Measurements from ENCODE around the gene YES1.
"Not testable (repeated sequence)": the region's sequence is repeated elsewhere in the genome, so short reads cannot be mapped to it uniquely, and the experiment has no call there.

The YES1 gene

DNA sequence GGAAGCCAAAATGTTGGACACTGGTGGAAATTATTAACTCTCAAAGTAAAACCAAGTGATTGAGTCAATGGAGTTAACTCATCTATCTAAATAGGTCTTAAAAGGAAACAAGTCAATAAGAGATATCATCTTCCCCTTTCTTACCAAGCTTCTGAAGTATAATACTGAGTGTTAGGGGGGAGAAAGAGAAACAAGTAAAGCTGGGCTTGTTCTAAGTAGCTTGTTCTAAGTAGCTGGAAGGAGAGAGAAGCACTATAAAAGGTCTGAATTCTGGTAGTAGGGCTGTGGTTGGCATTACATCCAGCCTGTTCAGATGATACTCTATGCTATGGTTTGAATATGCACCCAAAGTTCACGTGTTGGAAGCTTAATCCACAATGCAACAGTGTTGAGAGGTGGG is 26.8 kb downstream of the YES1 start:
- Histone ChIP-seq H3K36me3 (peaks cover 0 to 19% (median 5%) of the 10 kb centered on the region in 11 experiments; a peak in 6 of 22 replicates), H3K9me3 (replicated peaks in 1 of 11) (no peaks in the 10 kb centered on the region), H4K20me1 (peaks cover 16 to 100% (median 98%) of the 10 kb centered on the region in 11 experiments; a peak in 20 of 22 replicates), H3K4me2 (peak overlapping the region; percentile 30 to 84 (median 59); a peak in 18 of 22 replicates), H3K9ac (no peak overlapping the region), H3K27me3 (no peaks in the 10 kb centered on the region), H3K27ac (peak overlapping the region in 2 of 11 experiments; percentile 5 to 6; a peak in 1 of 22 replicates), H3K4me1 (peaks cover 19 to 31% (median 25%) of the 10 kb centered on the region in 10 experiments), H3K4me3 (no peak overlapping the region)
- TF ChIP-seq Cebpa-rat (IDR thresholded peaks at IDR 0.05): no peak

DNA sequence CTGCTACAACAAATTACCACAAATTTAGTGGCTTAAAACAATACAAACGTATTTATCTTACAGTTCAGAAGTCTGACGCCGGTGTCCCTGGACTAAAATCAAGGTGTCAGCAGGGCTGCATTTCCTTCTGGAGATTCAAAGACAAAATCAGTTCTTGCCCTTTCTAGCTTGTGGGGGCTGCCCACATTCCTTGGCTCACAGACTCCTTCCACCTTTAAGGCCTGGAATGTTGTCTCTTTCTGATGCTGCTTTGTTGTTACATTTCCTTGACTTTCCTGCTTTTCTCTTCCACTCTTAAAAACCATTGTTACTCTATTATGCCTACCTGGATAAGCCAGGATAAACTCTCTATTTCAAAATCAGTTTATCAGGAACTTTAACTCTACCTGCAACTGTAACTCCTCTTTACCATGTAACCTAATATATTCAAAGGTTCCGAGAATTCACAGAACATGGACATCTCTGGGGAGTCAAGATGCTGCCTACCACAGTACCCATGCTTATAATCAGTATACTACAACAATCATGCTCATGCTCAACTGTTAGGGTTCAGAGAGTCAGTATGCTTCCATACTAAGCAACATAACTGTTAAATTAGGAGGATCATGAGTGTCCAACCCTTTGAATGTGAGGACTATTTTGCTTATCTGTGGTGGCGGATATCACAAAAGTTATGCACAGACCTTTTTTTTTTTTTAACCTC is 27.4 kb downstream of the YES1 start:
- Histone ChIP-seq H3K9ac (no peak overlapping the region), H3K27me3 (no peaks in the 10 kb centered on the region), H3K36me3 (peaks cover 0 to 19% (median 5%) of the 10 kb centered on the region in 11 experiments; a peak in 6 of 22 replicates), H3K4me3 (no peak overlapping the region), H4K20me1 (peaks cover 16 to 100% (median 98%) of the 10 kb centered on the region in 11 experiments; a peak in 20 of 22 replicates), H3K4me2 (peak overlapping the region in 5 of 11 experiments; percentile 25 to 68 (median 53); a peak in 6 of 22 replicates), H3K27ac (no peak overlapping the region), H3K9me3 (replicated peaks in 1 of 11) (no peaks in the 10 kb centered on the region), H3K4me1 (peaks cover 19 to 31% (median 25%) of the 10 kb centered on the region in 10 experiments)
- TF ChIP-seq Cebpa-rat (IDR thresholded peaks at IDR 0.05): no peak

DNA sequence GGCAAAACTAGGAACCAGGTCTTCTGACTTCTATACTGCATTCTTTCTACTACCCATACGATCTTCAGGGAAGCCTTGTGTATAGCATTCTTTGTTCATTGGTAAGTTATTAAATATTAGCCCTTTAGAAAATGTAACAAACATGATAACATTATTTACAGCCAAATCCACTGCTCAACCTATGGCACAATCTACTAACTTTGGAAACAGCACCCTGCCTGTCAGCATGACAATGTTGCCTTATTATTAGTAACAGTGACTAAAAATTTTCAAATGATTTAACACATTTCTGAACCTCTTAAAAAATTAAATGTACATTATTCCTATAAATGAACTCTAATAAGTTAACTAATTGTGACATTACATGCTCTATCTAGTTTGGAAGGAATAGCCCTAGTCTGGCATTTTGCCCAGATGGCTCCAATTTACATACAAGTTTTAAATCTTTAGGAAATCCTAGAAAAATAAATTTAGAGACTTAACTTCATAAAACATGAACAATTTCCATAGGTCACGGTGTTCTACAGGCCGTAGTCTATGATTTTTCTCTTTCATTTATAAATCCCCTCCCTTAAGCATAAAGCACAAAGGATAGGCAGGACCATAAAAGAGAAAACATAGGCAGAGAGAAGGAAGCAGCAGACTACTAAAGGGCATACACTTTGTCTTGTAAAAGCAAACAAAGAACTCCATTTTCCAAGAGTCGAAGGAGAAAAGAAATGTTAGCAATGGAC is 33.7 kb downstream of the YES1 start:
- Histone ChIP-seq H3K36me3 (peaks cover 0 to 59% (median 32%) of the 10 kb centered on the region in 11 experiments; a peak in 20 of 22 replicates), H3K27ac (no peak overlapping the region), H3K4me3 (no peak overlapping the region), H3K4me2 (no peak overlapping the region), H4K20me1 (peaks cover 11 to 100% (median 99%) of the 10 kb centered on the region in 11 experiments; a peak in 19 of 22 replicates), H3K9me3 (replicated peaks in 1 of 11) (no peaks in the 10 kb centered on the region), H3K9ac (no peak overlapping the region), H3K27me3 (no peaks in the 10 kb centered on the region), H3K4me1 (0 out of 20 replicates have a peak, but pooled peaks cover 0 to 8% (median 0%) of the 10 kb centered on the region in 10 experiments)
- no peak for TF ChIP-seq Cebpa-rat (IDR thresholded peaks at IDR 0.05)

- Histone ChIP-seq H3K9me3 (replicated peaks in 1 of 11) (no peaks in the 10 kb centered on the region), H3K27ac (no peak overlapping the region), H3K36me3 (peaks cover 0 to 63% (median 38%) of the 10 kb centered on the region in 11 experiments; a peak in 20 of 22 replicates), H3K4me3 (no peak overlapping the region), H3K27me3 (no peaks in the 10 kb centered on the region), H3K4me2 (no peak overlapping the region), H3K4me1 (0 out of 20 replicates have a peak, but pooled peaks cover 0 to 8% (median 0%) of the 10 kb centered on the region in 10 experiments), H3K9ac (no peak overlapping the region), H4K20me1 (peaks cover 5 to 100% (median 97%) of the 10 kb centered on the region in 11 experiments; a peak in 19 of 22 replicates)
- no peak for TF ChIP-seq Cebpa-rat (IDR thresholded peaks at IDR 0.05)
Measured at GRCh38 chr18:777021-777420, 35.0 kb downstream of the YES1 start.

DNA sequence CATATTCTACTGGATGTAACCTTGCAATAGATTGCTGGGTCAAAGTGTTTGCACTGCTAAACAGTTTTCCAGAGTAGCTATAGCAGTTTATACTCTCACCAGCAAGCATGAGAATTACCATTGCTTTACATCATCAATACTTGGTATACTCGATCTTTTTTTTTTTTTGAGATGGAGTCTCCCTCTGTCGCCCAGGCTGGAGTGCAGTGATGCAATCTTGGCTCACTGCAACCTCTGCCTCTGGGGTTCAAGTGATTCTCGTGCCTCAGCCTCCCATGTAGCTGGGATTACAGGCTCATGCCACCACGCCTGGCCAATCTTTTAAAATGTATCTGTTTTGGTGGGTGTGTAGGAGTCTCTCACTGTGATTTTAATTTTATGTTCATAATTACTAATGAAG is 36.0 kb downstream of the YES1 start:
- H3K36me3 ChIP-seq: peaks cover 0 to 73% (median 43%) of the 10 kb centered on the region in 11 experiments; a peak in 20 of 22 replicates
- H3K4me3 ChIP-seq; H3K27ac ChIP-seq; H3K9me3 ChIP-seq (replicated peaks in 1 of 11); H3K9ac ChIP-seq; H3K4me1 ChIP-seq; H3K27me3 ChIP-seq; H3K4me2 ChIP-seq: not testable (repeated sequence)
- peaks cover 5 to 100% (median 97%) of the 10 kb centered on the region in 11 experiments; a peak in 19 of 22 replicates for H4K20me1 ChIP-seq

- Histone ChIP-seq H3K36me3 (peaks cover 0 to 81% (median 49%) of the 10 kb centered on the region in 11 experiments; a peak in 20 of 22 replicates), H3K9me3 (replicated peaks in 1 of 11) (no peaks in the 10 kb centered on the region), H3K27me3 (no peaks in the 10 kb centered on the region), H3K4me3 (no peak overlapping the region), H3K27ac (no peak overlapping the region), H3K4me2 (no peak overlapping the region), H4K20me1 (peaks cover 5 to 100% (median 97%) of the 10 kb centered on the region in 11 experiments; a peak in 18 of 22 replicates), H3K9ac (no peak overlapping the region), H3K4me1 (peaks cover 0 to 14% (median 0%) of the 10 kb centered on the region in 10 experiments; a peak in 4 of 20 replicates)
- TF ChIP-seq Cebpa-rat (IDR thresholded peaks at IDR 0.05): no peak
Measured at GRCh38 chr18:774811-775210, 37.2 kb downstream of the YES1 start.

DNA sequence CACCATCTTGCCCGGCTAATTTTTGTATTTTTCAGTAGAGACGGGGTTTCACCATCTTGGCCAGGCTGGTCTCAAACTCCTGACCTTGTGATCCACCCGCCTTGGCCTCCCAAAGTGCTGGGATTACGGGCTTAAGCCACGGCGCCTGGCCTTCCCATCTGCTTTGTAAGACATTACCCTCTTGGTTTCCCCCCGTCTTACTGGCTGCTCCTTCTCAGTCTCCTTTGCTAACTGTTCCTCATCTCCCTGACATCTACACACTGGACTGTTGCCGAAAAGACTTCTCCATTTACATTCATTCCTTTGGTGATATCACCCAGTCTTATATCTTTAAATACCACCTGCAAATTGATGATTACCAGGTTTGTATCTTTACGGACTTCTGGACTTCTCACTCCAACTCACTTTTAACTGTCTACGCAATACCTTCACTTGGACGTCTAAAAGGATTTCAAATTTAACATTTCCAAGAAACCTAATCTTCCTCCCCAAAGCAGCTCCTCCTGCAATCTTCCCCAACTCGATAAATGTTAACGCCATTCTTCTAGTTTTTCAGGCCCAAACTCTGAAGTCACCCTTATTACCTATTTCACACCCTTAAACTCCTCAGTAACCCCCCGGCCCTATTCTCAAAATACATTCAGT is 37.9 kb downstream of the YES1 start:
- Histone ChIP-seq H3K9ac (no peak overlapping the region), H3K27me3 (no peaks in the 10 kb centered on the region), H3K9me3 (replicated peaks in 1 of 11) (no peaks in the 10 kb centered on the region), H3K27ac (no peak overlapping the region), H3K4me3 (no peak overlapping the region), H4K20me1 (peaks cover 5 to 100% (median 97%) of the 10 kb centered on the region in 11 experiments; a peak in 18 of 22 replicates), H3K4me2 (no peak overlapping the region), H3K4me1 (peaks cover 0 to 16% (median 0%) of the 10 kb centered on the region in 10 experiments; a peak in 4 of 20 replicates), H3K36me3 (peaks cover 0 to 82% (median 53%) of the 10 kb centered on the region in 11 experiments; a peak in 20 of 22 replicates)
- no peak for TF ChIP-seq Cebpa-rat (IDR thresholded peaks at IDR 0.05)

- Histone ChIP-seq H3K4me2 (peak overlapping the region in 2 of 11 experiments; percentile 35 to 37; a peak in 3 of 22 replicates), H3K4me1 (peaks cover 0 to 15% (median 0%) of the 10 kb centered on the region in 10 experiments; a peak in 4 of 20 replicates), H4K20me1 (peaks cover 0 to 100% (median 74%) of the 10 kb centered on the region in 11 experiments; a peak in 18 of 22 replicates), H3K27ac (no peak overlapping the region), H3K9ac (no peak overlapping the region), H3K36me3 (peaks cover 0 to 71% (median 45%) of the 10 kb centered on the region in 11 experiments; a peak in 19 of 22 replicates), H3K9me3 (replicated peaks in 1 of 11) (peaks cover 0 to 4% (median 0%) of the 10 kb centered on the region in 11 experiments; a peak in 2 of 22 replicates), H3K4me3 (no peak overlapping the region), H3K27me3 (no peaks in the 10 kb centered on the region)
- no peak for TF ChIP-seq Cebpa-rat (IDR thresholded peaks at IDR 0.05)
Measured at GRCh38 chr18:770583-770961, 41.5 kb downstream of the YES1 start.

Data from BLaER1 treated with 17β-estradiol and CSF1 and Interleukin-3, amounts not matched to agents 10 nM and 100 nM (cell line).